NT2/D1 (cell line): Measurements from ENCODE around the gene RAD51AP1.

ENCODE experiments used
- SUZ12 ChIP-seq: IDR thresholded peaks from 2 replicates; pipeline ENCODE4 v1.6.1; 2011; ENCODE audit not compliant: insufficient read length, insufficient read depth; ENCODE audit errors: extremely low read depth
- YY1 ChIP-seq: IDR thresholded peaks from 2 replicates; pipeline ENCODE4 v1.6.1; 2011; ENCODE audit not compliant: insufficient read length, insufficient read depth
- ZNF274 ChIP-seq: IDR thresholded peaks from 2 replicates; pipeline ENCODE4 v1.6.1; 2011; ENCODE audit warnings: mild to moderate bottlenecking, low read depth, low read length

GRCh38 chr12:4579305-4580102 lies 40.8 kb downstream of the RAD51AP1 start:
- no peak for TF ChIP-seq SUZ12
- TF ChIP-seq YY1: no peak
- TF ChIP-seq ZNF274: no peak
